A549 treated with ZK216348 at 1 μM for 4 hours (cell line): ENCODE results near the gene INAVA. TPM values are rescaled to one million over a fixed set of nuclear protein-coding genes. Genes with fewer than 3 reads are reported as not detected.

ENCODE experiments used
- total RNA-seq: library from RNA; stranded (reverse); fragments of 200-300 nt; extraction: Qiagen RNA extraction; gene quantifications from 5 replicates; pipeline ENCODE4 v1.2.3, GENCODE V29; 2022; ENCODE audit warnings: low read depth

INAVA gene, protein sequence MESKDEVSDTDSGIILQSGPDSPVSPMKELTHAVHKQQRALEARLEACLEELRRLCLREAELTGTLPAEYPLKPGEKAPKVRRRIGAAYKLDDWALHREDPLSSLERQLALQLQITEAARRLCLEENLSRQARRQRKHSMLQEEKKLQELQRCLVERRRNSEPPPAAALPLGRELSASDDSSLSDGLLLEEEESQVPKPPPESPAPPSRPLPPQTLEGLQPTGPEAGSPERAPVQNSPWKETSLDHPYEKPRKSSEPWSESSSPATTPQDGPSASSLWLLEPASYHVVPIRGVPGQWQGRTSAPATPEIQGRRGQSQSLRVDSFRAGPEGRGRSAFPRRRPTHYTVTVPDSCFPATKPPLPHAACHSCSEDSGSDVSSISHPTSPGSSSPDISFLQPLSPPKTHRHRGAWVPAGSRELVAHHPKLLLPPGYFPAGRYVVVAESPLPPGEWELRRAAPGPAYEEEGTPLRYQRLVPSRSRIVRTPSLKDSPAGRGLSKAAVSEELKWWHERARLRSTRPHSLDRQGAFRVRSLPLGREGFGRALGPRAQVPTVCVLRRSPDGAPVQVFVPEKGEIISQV
- total RNA-seq: 34.8 to 46.7 TPM (median 43.8 TPM) in 5 replicates

DNA sequence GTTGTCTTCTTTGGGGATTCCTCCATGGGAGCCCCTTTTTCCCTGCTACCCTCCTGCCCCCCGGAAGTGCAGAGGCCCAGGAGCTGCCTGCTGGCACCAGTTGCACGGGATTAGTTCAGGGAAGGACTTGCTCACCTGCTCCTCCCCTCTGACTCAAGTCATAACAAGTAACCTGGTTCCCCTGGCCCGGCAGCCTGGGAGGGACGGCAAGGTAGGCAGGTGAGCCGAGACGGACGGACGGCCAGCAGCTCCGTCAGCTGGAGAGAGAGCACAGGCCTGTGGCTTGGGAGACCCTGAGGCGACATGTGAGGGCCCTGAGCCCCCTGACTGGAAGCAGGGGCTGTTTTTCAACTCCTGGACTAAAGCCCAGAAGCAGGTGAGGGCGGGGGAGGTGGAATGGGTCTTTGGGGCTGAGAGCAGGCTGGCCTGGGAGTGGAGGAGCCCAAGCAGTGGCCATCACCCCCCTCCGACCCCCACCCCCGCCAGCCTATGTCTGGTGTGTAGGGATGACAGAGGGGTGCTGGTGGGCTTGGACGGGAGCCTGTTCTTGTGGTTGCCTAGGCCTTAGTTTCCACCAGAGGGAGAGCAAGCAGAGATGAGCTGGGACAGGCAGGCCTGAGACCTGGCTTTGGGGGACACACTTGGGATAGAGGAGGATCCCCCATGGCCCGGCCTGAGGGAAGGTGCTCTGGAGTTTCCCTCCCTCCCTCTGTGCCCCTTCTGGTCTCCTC, at the start of gene INAVA:
TSS of gene INAVA (plus strand) at position 189 of the 731 bp plus-strand sequence. CDS start 3,501 bp downstream, outside the sequence.

DNA sequence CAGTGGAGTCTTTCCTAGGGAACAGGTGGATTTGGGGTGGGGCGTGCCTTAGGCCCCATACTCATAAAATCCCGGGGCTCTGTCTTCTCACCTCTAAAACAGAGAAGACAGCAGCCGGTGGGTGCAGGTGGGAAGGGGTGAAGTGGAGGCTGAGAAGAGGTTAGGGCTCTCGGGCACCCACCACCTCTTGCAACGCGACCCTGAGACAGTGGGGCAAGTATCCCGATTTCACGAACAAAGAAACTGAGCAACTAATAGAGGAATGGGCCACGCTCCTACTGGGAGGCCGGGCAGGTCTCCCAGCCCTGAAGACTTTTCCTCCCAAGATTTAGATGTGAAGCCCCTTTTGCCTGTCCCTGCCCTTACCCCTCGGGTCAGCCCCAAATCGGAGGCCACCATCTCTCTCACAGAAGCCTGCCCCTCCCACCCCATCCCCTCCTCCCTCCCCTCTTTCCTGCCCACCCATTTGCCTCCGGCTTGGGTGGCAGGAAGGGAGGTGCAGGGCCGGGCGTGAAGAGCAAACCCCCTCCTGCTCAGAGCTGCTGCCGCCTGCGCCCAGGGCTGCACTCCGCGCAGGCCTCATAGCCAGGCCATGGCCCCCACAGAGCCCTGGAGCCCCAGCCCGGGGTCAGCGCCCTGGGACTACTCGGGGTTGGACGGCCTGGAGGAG, 22.1 kb upstream of the INAVA start, which contains the start of gene GPR25:
TSS of gene GPR25 (plus strand) at position 536 of the 670 bp plus-strand sequence. CDS start at position 593, 57 bp downstream.

Other genes with a start within 250 kb of the INAVA start
- gene DDX59, start 225.0 kb upstream of the INAVA start, total RNA-seq: 13.2 to 23.6 TPM (median 13.7 TPM) in 5 replicates
- 15.3 to 25.0 TPM (median 22.8 TPM) in 5 replicates for gene CAMSAP2, start 156.0 kb upstream of the INAVA start, total RNA-seq
- not detected in 5 replicates for gene GPR25, start 21.9 kb upstream of the INAVA start, total RNA-seq
- 1.3 to 3.0 TPM (median 2.3 TPM) in 5 replicates for gene KIF21B, start 128.8 kb downstream of the INAVA start, total RNA-seq
- gene CACNA1S, start 217.5 kb downstream of the INAVA start, total RNA-seq: not detected in 5 replicates
- gene ASCL5, start 232.3 kb downstream of the INAVA start, total RNA-seq: 0.11 to 0.27 TPM (median 0.23 TPM) in 3 of 5 replicates, not detected in the others